Choroid plexus epithelial cell (primary cell): ENCODE results near the gene PBX1.

Source experiments
- DNase-seq: peaks from one replicate; pipeline ENCODE4 v3.0.0-alpha.2; 2010; ENCODE audit warnings: low read depth
- H3K4me3 ChIP-seq: 2 replicates; pipeline ENCODE4 v1.5.1; 2011; ENCODE audit warnings: low read depth, mild to moderate bottlenecking, control low read depth, low read length, moderate library complexity
- TF ChIP-seq, protein P1 (sequence below): conservative IDR thresholded peaks from 2 replicates; pipeline ENCODE4 v1.5.1; 2011; ENCODE audit warnings: low read depth, mild to moderate bottlenecking, control low read depth, inconsistent platforms, low read length, moderate library complexity

Gene PBX1

DNA sequence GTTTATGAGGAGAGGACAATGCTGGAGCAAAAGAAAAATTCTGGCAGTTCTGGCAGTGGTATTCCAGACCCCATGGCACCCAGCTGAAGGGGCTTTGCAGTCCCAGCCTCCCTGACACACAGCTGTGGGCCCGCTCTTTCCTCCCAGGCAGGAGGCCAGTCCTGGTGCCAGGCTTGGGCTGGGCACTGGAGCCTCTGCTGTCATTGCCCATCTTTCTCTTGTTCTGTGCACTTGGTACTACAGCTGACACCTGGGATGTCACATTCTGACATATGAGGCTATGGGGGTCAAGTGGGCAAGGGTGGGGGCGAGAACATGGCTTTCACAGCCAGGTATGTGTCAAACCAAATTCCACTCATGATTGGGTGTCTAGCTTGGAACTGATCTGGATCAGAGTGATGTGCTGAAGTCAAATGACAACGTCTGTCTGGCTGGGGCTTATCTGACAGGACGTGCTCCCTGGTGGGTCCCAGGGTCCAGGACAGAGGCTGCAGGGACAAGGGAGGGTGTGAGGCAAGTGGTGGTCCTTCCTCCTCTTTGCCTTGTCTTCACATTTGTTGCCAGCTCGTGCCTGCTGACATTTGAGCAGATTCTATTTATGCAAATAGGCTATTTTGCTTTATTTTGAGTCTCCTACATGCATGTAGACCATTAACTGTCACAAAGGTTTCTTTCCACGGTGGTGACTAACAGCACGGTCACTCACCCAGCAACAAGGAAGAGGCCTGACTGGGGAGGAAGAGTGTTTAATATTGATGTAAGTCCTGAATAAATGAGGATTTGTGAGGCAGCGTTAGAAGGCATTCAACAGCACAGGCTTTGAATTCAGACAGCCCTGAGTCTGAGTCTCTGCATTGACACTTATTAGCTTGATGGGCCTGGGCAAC lies 336.3 kb downstream of the PBX1 start:
- H3K4me3 ChIP-seq = no peak overlapping the region
- no peak for DNase-seq
- TF ChIP-seq, protein P1, sequence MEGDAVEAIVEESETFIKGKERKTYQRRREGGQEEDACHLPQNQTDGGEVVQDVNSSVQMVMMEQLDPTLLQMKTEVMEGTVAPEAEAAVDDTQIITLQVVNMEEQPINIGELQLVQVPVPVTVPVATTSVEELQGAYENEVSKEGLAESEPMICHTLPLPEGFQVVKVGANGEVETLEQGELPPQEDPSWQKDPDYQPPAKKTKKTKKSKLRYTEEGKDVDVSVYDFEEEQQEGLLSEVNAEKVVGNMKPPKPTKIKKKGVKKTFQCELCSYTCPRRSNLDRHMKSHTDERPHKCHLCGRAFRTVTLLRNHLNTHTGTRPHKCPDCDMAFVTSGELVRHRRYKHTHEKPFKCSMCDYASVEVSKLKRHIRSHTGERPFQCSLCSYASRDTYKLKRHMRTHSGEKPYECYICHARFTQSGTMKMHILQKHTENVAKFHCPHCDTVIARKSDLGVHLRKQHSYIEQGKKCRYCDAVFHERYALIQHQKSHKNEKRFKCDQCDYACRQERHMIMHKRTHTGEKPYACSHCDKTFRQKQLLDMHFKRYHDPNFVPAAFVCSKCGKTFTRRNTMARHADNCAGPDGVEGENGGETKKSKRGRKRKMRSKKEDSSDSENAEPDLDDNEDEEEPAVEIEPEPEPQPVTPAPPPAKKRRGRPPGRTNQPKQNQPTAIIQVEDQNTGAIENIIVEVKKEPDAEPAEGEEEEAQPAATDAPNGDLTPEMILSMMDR = no peak

- H3K4me3 ChIP-seq = no peak overlapping the region
- DNase-seq = no peak
- TF ChIP-seq, protein P1 = no peak
Observed at GRCh38 chr1:164901031-164901430, 342.0 kb downstream of the PBX1 start.
